ENCODE results near the gene MAOB.
"Not testable (repeated sequence)": the region's sequence is repeated elsewhere in the genome, so short reads cannot be mapped to it uniquely, and the experiment has no call there.

MAOB gene

GRCh38 chrX:43882294-43882681 lies at the start of gene MAOB:
Gene MAOB (minus strand): TSS chrX:43882450. CDS start chrX:43882299, 151 bp downstream.
- in situ Hi-C loops (cut with HindIII; ENCODE audit: low sequenced_read_pairs), result no loop called here

GRCh38 chrX:43922032-43922431 lies 39.8 kb upstream of the MAOB start:
- in situ Hi-C loops (cut with HindIII; ENCODE audit: low sequenced_read_pairs), result not testable (repeated sequence)

GRCh38 chrX:43910772-43911171 lies 28.5 kb upstream of the MAOB start:
- in situ Hi-C loops (cut with HindIII; ENCODE audit: low sequenced_read_pairs), result not testable (repeated sequence)

GRCh38 chrX:43910012-43910411 lies 27.8 kb upstream of the MAOB start:
- in situ Hi-C loops (cut with HindIII; ENCODE audit: low sequenced_read_pairs), result no loop called here

GRCh38 chrX:43909141-43909540 lies 26.9 kb upstream of the MAOB start:
- in situ Hi-C loops (cut with HindIII; ENCODE audit: low sequenced_read_pairs), result no loop called here

- in situ Hi-C loops (cut with HindIII; ENCODE audit: low sequenced_read_pairs), result no loop called here
Measured at GRCh38 chrX:43899878-43900815, 17.9 kb upstream of the MAOB start.

- in situ Hi-C loops (cut with HindIII; ENCODE audit: low sequenced_read_pairs), result no loop called here
Measured at GRCh38 chrX:43898406-43899035, 16.3 kb upstream of the MAOB start.

- in situ Hi-C loops (cut with HindIII; ENCODE audit: low sequenced_read_pairs), result no loop called here
Measured at GRCh38 chrX:43897290-43897689, 15.0 kb upstream of the MAOB start.

- in situ Hi-C loops (cut with HindIII; ENCODE audit: low sequenced_read_pairs), result no loop called here
Measured at GRCh38 chrX:43892336-43892870, 10.2 kb upstream of the MAOB start.

GRCh38 chrX:43885617-43886016 lies 3.4 kb upstream of the MAOB start:
- in situ Hi-C loops (cut with HindIII; ENCODE audit: low sequenced_read_pairs), result no loop called here

- in situ Hi-C loops (cut with HindIII; ENCODE audit: low sequenced_read_pairs), result no loop called here
Measured at GRCh38 chrX:43881410-43882293, 598 bp downstream of the MAOB start.

- in situ Hi-C loops (cut with HindIII; ENCODE audit: low sequenced_read_pairs), result no loop called here
Measured at GRCh38 chrX:43880425-43880824, 1.8 kb downstream of the MAOB start.

GRCh38 chrX:43878906-43879526 lies 3.2 kb downstream of the MAOB start:
- in situ Hi-C loops (cut with HindIII; ENCODE audit: low sequenced_read_pairs), result no loop called here

GRCh38 chrX:43876680-43877079 lies 5.6 kb downstream of the MAOB start:
- in situ Hi-C loops (cut with HindIII; ENCODE audit: low sequenced_read_pairs), result no loop called here

- in situ Hi-C loops (cut with HindIII; ENCODE audit: low sequenced_read_pairs), result no loop called here
Measured at GRCh38 chrX:43870758-43871419, 11.4 kb downstream of the MAOB start.

- in situ Hi-C loops (cut with HindIII; ENCODE audit: low sequenced_read_pairs), result no loop called here
Measured at GRCh38 chrX:43870011-43870410, 12.2 kb downstream of the MAOB start.

- in situ Hi-C loops (cut with HindIII; ENCODE audit: low sequenced_read_pairs), result no loop called here
Measured at GRCh38 chrX:43868791-43869190, 13.5 kb downstream of the MAOB start.

GRCh38 chrX:43866423-43866822 lies 15.8 kb downstream of the MAOB start:
- in situ Hi-C loops (cut with HindIII; ENCODE audit: low sequenced_read_pairs), result no loop called here

- in situ Hi-C loops (cut with HindIII; ENCODE audit: low sequenced_read_pairs), result no loop called here
Measured at GRCh38 chrX:43865791-43866190, 16.5 kb downstream of the MAOB start.

GRCh38 chrX:43862434-43862833 lies 19.8 kb downstream of the MAOB start:
- in situ Hi-C loops (cut with HindIII; ENCODE audit: low sequenced_read_pairs), result no loop called here
